ENCODE results near the gene SLC6A11.

SLC6A11 gene

GRCh38 chr3:10957976-10958749 lies 142.1 kb downstream of the SLC6A11 start:
- peak; percentile 3 for DNase-seq

GRCh38 chr3:10960255-10960654 lies 144.2 kb downstream of the SLC6A11 start:
- DNase-seq = no peak

GRCh38 chr3:10961921-10962320 lies 145.9 kb downstream of the SLC6A11 start:
- no peak for DNase-seq

- DNase-seq = peak; percentile 25
Observed at GRCh38 chr3:10962481-10963036, 146.5 kb downstream of the SLC6A11 start.

- no peak for DNase-seq
Observed at GRCh38 chr3:10964537-10965167, 148.6 kb downstream of the SLC6A11 start.

GRCh38 chr3:10968401-10968800 lies 152.4 kb downstream of the SLC6A11 start:
- DNase-seq = peak; percentile 24

GRCh38 chr3:10970306-10970960 lies 154.4 kb downstream of the SLC6A11 start:
- no peak for DNase-seq

GRCh38 chr3:10972072-10972782 lies 156.2 kb downstream of the SLC6A11 start:
- no peak for DNase-seq

GRCh38 chr3:10973046-10973595 lies 157.1 kb downstream of the SLC6A11 start:
- no peak for DNase-seq

- no peak for DNase-seq
Observed at GRCh38 chr3:10974131-10974530, 158.1 kb downstream of the SLC6A11 start.

- no peak for DNase-seq
Observed at GRCh38 chr3:10974746-10975375, 158.8 kb downstream of the SLC6A11 start.

- no peak for DNase-seq
Observed at GRCh38 chr3:10975695-10976234, 159.7 kb downstream of the SLC6A11 start.

- DNase-seq = no peak
Observed at GRCh38 chr3:10976770-10977169, 160.7 kb downstream of the SLC6A11 start.

- no peak for DNase-seq
Observed at GRCh38 chr3:10977892-10978510, 162.0 kb downstream of the SLC6A11 start.

- DNase-seq = no peak
Observed at GRCh38 chr3:10978956-10979355, 162.9 kb downstream of the SLC6A11 start.

- DNase-seq = no peak
Observed at GRCh38 chr3:10980312-10980711, 164.3 kb downstream of the SLC6A11 start.

- no peak for DNase-seq
Observed at GRCh38 chr3:10981031-10981430, 165.0 kb downstream of the SLC6A11 start.

GRCh38 chr3:10981961-10982360 lies 165.9 kb downstream of the SLC6A11 start:
- no peak for DNase-seq

- DNase-seq = no peak
Observed at GRCh38 chr3:10982782-10983181, 166.8 kb downstream of the SLC6A11 start.

GRCh38 chr3:10983219-10983916 lies 167.3 kb downstream of the SLC6A11 start:
- peak; percentile 49 for DNase-seq
